H1 (cell line): ENCODE data around the gene LRPPRC.

Experiments
- CBX8 ChIP-seq: fragments of 300-800, 300-1000 bp; sonication (generic); IDR thresholded peaks from 2 replicates; pipeline ENCODE4 v1.7.1; 2016; ENCODE audit warnings: low read depth, low read length, borderline replicate concordance
- CEBPB ChIP-seq: IDR thresholded peaks from 2 replicates; pipeline ENCODE4 v1.6.1; 2012; ENCODE audit warnings: low read depth, low read length
- CREB1 ChIP-seq: IDR thresholded peaks from 2 replicates; pipeline ENCODE4 v1.6.1; 2012; ENCODE audit warnings: inconsistent platforms
- CTBP2 ChIP-seq: IDR thresholded peaks from 2 replicates; pipeline ENCODE4 v1.7.0; 2011; ENCODE audit warnings: borderline replicate concordance, mild to moderate bottlenecking, moderate library complexity, mixed read lengths, low read length; ENCODE audit not compliant: insufficient read depth, insufficient read length
- CTCF ChIP-seq, 3 experiments: IDR thresholded peaks; 1 replicate in 2 of 3; 2 replicates in 1 of 3; pipeline versions ENCODE4 v1.5.1 to v1.6.1; 2011; ENCODE audit warnings: low read length in 3 of 3, mild to moderate bottlenecking in 3 of 3, inconsistent platforms in 2 of 3, low read depth in 1 of 3, moderate library complexity in 1 of 3; ENCODE audit not compliant: insufficient read depth in 1 of 3; ENCODE audit errors: control extremely low read depth in 1 of 3
- EGR1 ChIP-seq: IDR thresholded peaks from 2 replicates; pipeline ENCODE4 v1.6.1; 2011; ENCODE audit warnings: low read depth, low read length, borderline replicate concordance
- JUND ChIP-seq: IDR thresholded peaks from 2 replicates; pipeline ENCODE4 v1.6.1; 2011; ENCODE audit warnings: mild to moderate bottlenecking, improper control_type of control experiment, low read length
- KDM1A ChIP-seq: fragments of 200-600, 300-600 bp; sonication (generic); IDR thresholded peaks from 2 replicates; pipeline ENCODE4 v1.7.1; 2016; ENCODE audit warnings: mild to moderate bottlenecking, low read length, borderline replicate concordance
- MAX ChIP-seq: IDR thresholded peaks from 2 replicates; pipeline ENCODE4 v1.6.1; 2012; ENCODE audit warnings: inconsistent platforms
- POLR2A ChIP-seq, 2 experiments: IDR thresholded peaks; 1 replicate in 1 of 2; 2 replicates in 1 of 2; pipeline ENCODE4 v1.6.1; 2011; ENCODE audit warnings: low read depth in 2 of 2, low read length in 2 of 2, mild to moderate bottlenecking in 2 of 2; ENCODE audit errors: control extremely low read depth in 1 of 2
- POLR2AphosphoS5 ChIP-seq: IDR thresholded peaks from 2 replicates; pipeline ENCODE4 v1.6.1; 2011; ENCODE audit warnings: low read depth, low read length
- SIRT6 ChIP-seq: IDR thresholded peaks from one replicate; pipeline ENCODE4 v1.7.1; 2012; ENCODE audit warnings: low read length, inconsistent platforms

GRCh38 chr2:43837831-43838559 is 157.8 kb downstream of the LRPPRC start:
- TF ChIP-seq CTCF (IDR thresholded peaks at IDR 0.05; ENCODE audit: control extremely low read depth in 1 of 3, insufficient read depth in 1 of 3, low read depth in 1 of 3, low read length in 3 of 3) (no peak), JUND (no peak), CBX8 (no peak), CTBP2 (no peak), MAX (no peak), CEBPB (no peak), POLR2AphosphoS5 (no peak), EGR1 (no peak), CREB1 (no peak), POLR2A (IDR thresholded peaks at IDR 0.05; ENCODE audit: control extremely low read depth in 1 of 2, low read depth in 2 of 2, low read length in 2 of 2) (no peak), KDM1A (no peak), SIRT6 (no peak)
